ENCODE results near the gene PCDHB8. TPM values are rescaled to one million over a fixed set of nuclear protein-coding genes. Genes with fewer than 3 reads are reported as not detected.
A peak's percentile ranks its signal among the peaks of the same experiment; 100 is the strongest.
"Not testable (repeated sequence)": the region's sequence is repeated elsewhere in the genome, so short reads cannot be mapped to it uniquely, and the experiment has no call there.

PCDHB8 gene
- total and polyA plus RNA-seq, 3 experiments from 2014 or later = not detected

GRCh38 chr5:141189131-141189530, 11.5 kb downstream of the PCDHB8 start:
- Mint-ChIP-seq H3K9me3 (peaks cover 14 to 50% (median 42%) of the 10 kb centered on the region in 5 donors), H3K27me3 (peaks cover 36 to 63% of the 10 kb centered on the region in 2 donors)
- H3K4me1 ChIP-seq (ENCODE audit: insufficient read depth, low read length); POLR2A ChIA-PET; H3K36me3 Mint-ChIP-seq; H3K9me3 ChIP-seq (ENCODE audit: low read length); CTCF ChIA-PET; H3K4me1 Mint-ChIP-seq; H3K4me3 ChIP-seq (ENCODE audit: low read length); H3K27me3 ChIP-seq (ENCODE audit: insufficient read depth, low read length, poor library complexity, severe bottlenecking); H3K4me3 Mint-ChIP-seq; H3K36me3 ChIP-seq (ENCODE audit: insufficient read depth, low read length); H3K27ac ChIP-seq (ENCODE audit: low read depth, low read length); DNase-seq; H3K27ac Mint-ChIP-seq: not testable (repeated sequence)

GRCh38 chr5:141192110-141192725, 14.6 kb downstream of the PCDHB8 start, which contains the start of gene PCDHB10:
Gene PCDHB10, plus strand, starts transcription at chr5:141192353. Its CDS starts 200 bp downstream, at chr5:141192553.
- POLR2A ChIA-PET = no interaction called here
- Histone ChIP-seq H3K9me3 (ENCODE audit: low read length) (peaks cover 5% of the 10 kb centered on the region), H3K4me3 (ENCODE audit: low read length) (no peak within 1 kb of the TSS), H3K27me3 (ENCODE audit: insufficient read depth, low read length, poor library complexity, severe bottlenecking) (no peaks in the 10 kb centered on the region), H3K27ac (ENCODE audit: low read depth, low read length) (no peak within 1 kb of the TSS), H3K4me1 (ENCODE audit: insufficient read depth, low read length) (no peaks in the 10 kb centered on the region), H3K36me3 (ENCODE audit: insufficient read depth, low read length) (no peaks in the 10 kb centered on the region)
- Mint-ChIP-seq H3K27me3 (peaks cover 30 to 52% of the 10 kb centered on the region in 2 donors), H3K27ac (no peak within 1 kb of the TSS), H3K4me1 (peaks cover under 1 to 3% (median under 1%) of the 10 kb centered on the region in 3 donors), H3K36me3 (peaks cover 1 to 5% (median 2%) of the 10 kb centered on the region in 3 donors), H3K4me3 (peak within 1 kb of the TSS in 2 of 7 donors; percentile 11 to 25), H3K9me3 (peaks cover 31 to 55% (median 53%) of the 10 kb centered on the region in 5 donors)
- CTCF ChIA-PET = no interaction called here
- peak in 1 of 5 donors; percentile 6 for DNase-seq

GRCh38 chr5:141194332-141194731, 16.7 kb downstream of the PCDHB8 start:
- DNase-seq; POLR2A ChIA-PET; H3K27ac Mint-ChIP-seq; H3K4me1 ChIP-seq (ENCODE audit: insufficient read depth, low read length); H3K36me3 ChIP-seq (ENCODE audit: insufficient read depth, low read length); H3K27me3 ChIP-seq (ENCODE audit: insufficient read depth, low read length, poor library complexity, severe bottlenecking); H3K36me3 Mint-ChIP-seq; H3K9me3 ChIP-seq (ENCODE audit: low read length); H3K4me3 ChIP-seq (ENCODE audit: low read length); H3K4me3 Mint-ChIP-seq; H3K4me1 Mint-ChIP-seq; CTCF ChIA-PET; H3K27ac ChIP-seq (ENCODE audit: low read depth, low read length): not testable (repeated sequence)
- H3K27me3 Mint-ChIP-seq = peaks cover 29 to 60% of the 10 kb centered on the region in 2 donors
- H3K9me3 Mint-ChIP-seq = peaks cover 37 to 60% (median 50%) of the 10 kb centered on the region in 5 donors

- peaks cover 5% of the 10 kb centered on the region for H3K9me3 ChIP-seq (ENCODE audit: low read length)
- H3K36me3 ChIP-seq (ENCODE audit: insufficient read depth, low read length) = no peaks in the 10 kb centered on the region
- DNase-seq = no peak
- POLR2A ChIA-PET = no interaction called here
- H3K27me3 ChIP-seq (ENCODE audit: insufficient read depth, low read length, poor library complexity, severe bottlenecking) = no peaks in the 10 kb centered on the region
- Mint-ChIP-seq H3K36me3 (peaks cover 0 to 3% (median 0%) of the 10 kb centered on the region in 3 donors), H3K27ac (no peak overlapping the region), H3K27me3 (peaks cover 33 to 60% of the 10 kb centered on the region in 2 donors), H3K4me1 (no peaks in the 10 kb centered on the region), H3K9me3 (peaks cover 45 to 60% (median 53%) of the 10 kb centered on the region in 5 donors), H3K4me3 (no peak overlapping the region)
- no peaks in the 10 kb centered on the region for H3K4me1 ChIP-seq (ENCODE audit: insufficient read depth, low read length)
- no peak overlapping the region for H3K4me3 ChIP-seq (ENCODE audit: low read length)
- no peak overlapping the region for H3K27ac ChIP-seq (ENCODE audit: low read depth, low read length)
- CTCF ChIA-PET = no interaction called here
Observed at GRCh38 chr5:141196363-141196762, 18.8 kb downstream of the PCDHB8 start.

GRCh38 chr5:141199359-141200235, 22.0 kb downstream of the PCDHB8 start, which contains the start of gene PCDHB11:
Gene PCDHB11, plus strand, starts transcription at chr5:141199627. Its CDS starts 148 bp downstream, at chr5:141199775.
- Histone ChIP-seq H3K36me3 (ENCODE audit: insufficient read depth, low read length) (no peaks in the 10 kb centered on the region), H3K27me3 (ENCODE audit: insufficient read depth, low read length, poor library complexity, severe bottlenecking) (no peaks in the 10 kb centered on the region), H3K4me3 (ENCODE audit: low read length) (no peak within 1 kb of the TSS), H3K4me1 (ENCODE audit: insufficient read depth, low read length) (no peaks in the 10 kb centered on the region), H3K27ac (ENCODE audit: low read depth, low read length) (no peak within 1 kb of the TSS), H3K9me3 (ENCODE audit: low read length) (peaks cover 5% of the 10 kb centered on the region)
- CTCF ChIA-PET = no interaction called here
- peaks cover 0 to 3% (median 0%) of the 10 kb centered on the region in 3 donors for H3K36me3 Mint-ChIP-seq
- peak within 1 kb of the TSS in 1 of 7 donors; percentile 15 for H3K4me3 Mint-ChIP-seq
- peak within 1 kb of the TSS in 1 of 8 donors; percentile 41 for H3K27ac Mint-ChIP-seq
- peaks cover 39 to 52% (median 47%) of the 10 kb centered on the region in 5 donors for H3K9me3 Mint-ChIP-seq
- no peak for DNase-seq
- H3K27me3 Mint-ChIP-seq = peaks cover 28 to 46% of the 10 kb centered on the region in 2 donors
- POLR2A ChIA-PET = no interaction called here
- no peaks in the 10 kb centered on the region for H3K4me1 Mint-ChIP-seq

- H3K27ac ChIP-seq (ENCODE audit: low read depth, low read length); H3K4me1 ChIP-seq (ENCODE audit: insufficient read depth, low read length); DNase-seq; H3K36me3 ChIP-seq (ENCODE audit: insufficient read depth, low read length); POLR2A ChIA-PET; H3K27me3 ChIP-seq (ENCODE audit: insufficient read depth, low read length, poor library complexity, severe bottlenecking); H3K36me3 Mint-ChIP-seq; H3K9me3 ChIP-seq (ENCODE audit: low read length); CTCF ChIA-PET; H3K4me1 Mint-ChIP-seq; H3K27ac Mint-ChIP-seq; H3K4me3 ChIP-seq (ENCODE audit: low read length): not testable (repeated sequence)
- H3K27me3 Mint-ChIP-seq = peaks cover 31 to 54% of the 10 kb centered on the region in 2 donors
- peak overlapping the region in 1 of 7 donors; percentile 15 for H3K4me3 Mint-ChIP-seq
- H3K9me3 Mint-ChIP-seq = peaks cover 30 to 43% (median 40%) of the 10 kb centered on the region in 5 donors
Observed at GRCh38 chr5:141201126-141201525, 23.5 kb downstream of the PCDHB8 start.

GRCh38 chr5:141201646-141202045, 24.1 kb downstream of the PCDHB8 start:
- DNase-seq; H3K4me3 ChIP-seq (ENCODE audit: low read length); POLR2A ChIA-PET; H3K4me1 Mint-ChIP-seq; H3K27ac Mint-ChIP-seq; H3K4me3 Mint-ChIP-seq; H3K36me3 ChIP-seq (ENCODE audit: insufficient read depth, low read length); H3K27ac ChIP-seq (ENCODE audit: low read depth, low read length); H3K4me1 ChIP-seq (ENCODE audit: insufficient read depth, low read length); H3K27me3 ChIP-seq (ENCODE audit: insufficient read depth, low read length, poor library complexity, severe bottlenecking); H3K9me3 ChIP-seq (ENCODE audit: low read length); H3K36me3 Mint-ChIP-seq; CTCF ChIA-PET: not testable (repeated sequence)
- H3K9me3 Mint-ChIP-seq = peaks cover 25 to 38% (median 35%) of the 10 kb centered on the region in 5 donors
- H3K27me3 Mint-ChIP-seq = peaks cover 32 to 56% of the 10 kb centered on the region in 2 donors

GRCh38 chr5:141208478-141208877, 30.9 kb downstream of the PCDHB8 start, which contains the start of gene PCDHB12:
Gene PCDHB12, plus strand, starts transcription at chr5:141208719. Its CDS starts 189 bp downstream, at chr5:141208908.
- Histone ChIP-seq H3K9me3 (ENCODE audit: low read length) (no peaks in the 10 kb centered on the region), H3K36me3 (ENCODE audit: insufficient read depth, low read length) (no peaks in the 10 kb centered on the region), H3K4me3 (ENCODE audit: low read length) (no peak within 1 kb of the TSS), H3K27ac (ENCODE audit: low read depth, low read length) (no peak within 1 kb of the TSS), H3K27me3 (ENCODE audit: insufficient read depth, low read length, poor library complexity, severe bottlenecking) (peaks cover 13% of the 10 kb centered on the region), H3K4me1 (ENCODE audit: insufficient read depth, low read length) (no peaks in the 10 kb centered on the region)
- Mint-ChIP-seq H3K27ac (no peak within 1 kb of the TSS), H3K36me3 (no peaks in the 10 kb centered on the region), H3K9me3 (peaks cover 0 to 10% (median 7%) of the 10 kb centered on the region in 5 donors), H3K27me3 (peaks cover 33 to 64% of the 10 kb centered on the region in 2 donors), H3K4me1 (peaks cover 0 to 1% (median under 1%) of the 10 kb centered on the region in 3 donors), H3K4me3 (no peak within 1 kb of the TSS)
- POLR2A ChIA-PET = no interaction called here
- CTCF ChIA-PET = interaction anchor here (1.5 kb wide), 1 partner anchor 304 kb away, joined by 3 read pairs; no protein-coding TSS in a partner anchor
- DNase-seq = no peak

All from CD8-positive, alpha-beta memory T cell (primary cell).